ENCODE measurements around the gene CDX1. TPM values are rescaled to one million over a fixed set of nuclear protein-coding genes. Genes with fewer than 3 reads are reported as not detected.

The CDX1 gene
- total RNA-seq, 1 experiment from 2014 or later, result 0.22 TPM

Other genes with a start within 250 kb of the CDX1 start
- gene PDE6A, start 222.0 kb upstream of the CDX1 start, total RNA-seq (2021), result not detected in 2 replicates
- 5.9 and 6.1 TPM in 2 replicates for gene SLC26A2, start 206.0 kb upstream of the CDX1 start, total RNA-seq (2021)
- gene TIGD6, start 166.1 kb upstream of the CDX1 start, total RNA-seq (2021), result 1.2 and 1.8 TPM in 2 replicates
- gene HMGXB3, start 166.0 kb upstream of the CDX1 start, total RNA-seq (2021), result 23.8 and 26.9 TPM in 2 replicates
- 0.13 TPM in 1 of 2 replicates, not detected in the other for gene CSF1R, start 80.2 kb upstream of the CDX1 start, total RNA-seq (2021)
- 2.2 and 3.9 TPM in 2 replicates for gene PDGFRB, start 10.9 kb upstream of the CDX1 start, total RNA-seq (2021)
- not detected in 2 replicates for gene SLC6A7, start 23.3 kb downstream of the CDX1 start, total RNA-seq (2021)
- gene CAMK2A, start 123.0 kb downstream of the CDX1 start, total RNA-seq (2021), result 0.15 and 0.33 TPM in 2 replicates
- gene ARSI, start 136.1 kb downstream of the CDX1 start, total RNA-seq (2021), result 1.3 and 1.7 TPM in 2 replicates
- gene TCOF1, start 190.9 kb downstream of the CDX1 start, total RNA-seq (2021), result 128 and 133 TPM in 2 replicates
- 19.5 and 19.9 TPM in 2 replicates for gene CD74, start 246.1 kb downstream of the CDX1 start, total RNA-seq (2021)

Data from H9 (cell line).